Fibroblast of the aortic adventitia (primary cell): Measurements from ENCODE around the gene SBNO2. TPM values are rescaled to one million over a fixed set of nuclear protein-coding genes. Genes with fewer than 3 reads are reported as not detected.

Experiments used
- DNase-seq: peaks from one replicate; pipeline ENCODE4 v3.0.0-alpha.2; 2010; ENCODE audit warnings: low read depth
- H3K4me3 ChIP-seq: 2 replicates; pipeline ENCODE4 v1.5.1; 2011; ENCODE audit warnings: low read depth, mild to moderate bottlenecking, control low read depth, low read length, moderate library complexity
- CTCF ChIP-seq: IDR thresholded peaks from 2 replicates; pipeline ENCODE4 v1.5.1; 2011; ENCODE audit warnings: mild to moderate bottlenecking, low read length, control low read depth, inconsistent platforms; ENCODE audit not compliant: insufficient read depth
- total RNA-seq: library from RNA; depleted of rRNA; stranded (reverse); fragments of >200 nt; gene quantifications from 2 replicates; pipeline ENCODE4 v1.2.3, GENCODE V29; 2012; ENCODE audit warnings: low replicate concordance

SBNO2 gene
- total RNA-seq, 1 donor, result 41.2 TPM

GRCh38 chr19:1086613-1087012, 87.5 kb downstream of the SBNO2 start:
- H3K4me3 ChIP-seq, result no peak overlapping the region
- DNase-seq, result no peak

GRCh38 chr19:1085676-1086442, 88.2 kb downstream of the SBNO2 start:
- H3K4me3 ChIP-seq, result no peak overlapping the region
- DNase-seq, result no peak
- no peak for TF ChIP-seq CTCF

More at GRCh38 chr19:1086613-1087012, 87.5 kb downstream of the SBNO2 start:
- no peak for TF ChIP-seq CTCF

- H3K4me3 ChIP-seq, result no peak overlapping the region
- TF ChIP-seq CTCF, result no peak
- DNase-seq, result no peak
These were observed 88.9 kb downstream of the SBNO2 start for GRCh38 chr19:1085053-1085658.

GRCh38 chr19:1084024-1084868, 89.8 kb downstream of the SBNO2 start:
- DNase-seq, result no peak
- TF ChIP-seq CTCF, result no peak
- no peak overlapping the region for H3K4me3 ChIP-seq

GRCh38 chr19:1082928-1083816, 90.9 kb downstream of the SBNO2 start:
- no peak overlapping the region for H3K4me3 ChIP-seq

More at GRCh38 chr19:1082928-1083816, 90.9 kb downstream of the SBNO2 start:
- no peak for TF ChIP-seq CTCF
- no peak for DNase-seq
